BE2C (cell line): ENCODE data around the gene EML4.
"Not testable (repeated sequence)": the region's sequence is repeated elsewhere in the genome, so short reads cannot be mapped to it uniquely, and the experiment has no call there.

Experiments
- DNase-seq: peaks from one replicate; pipeline ENCODE4 v3.0.0-alpha.2; 2020
- H3K27me3 ChIP-seq: fragments of 250-450 bp; sonication (Bioruptor Pico); 2 replicates; pipeline ENCODE4 v1.5.1; 2020; ENCODE audit warnings: mild to moderate bottlenecking
- H3K36me3 ChIP-seq: fragments of 250-450 bp; sonication (Bioruptor Pico); 2 replicates; pipeline ENCODE4 v1.5.1; 2020; ENCODE audit warnings: mild to moderate bottlenecking
- H3K4me1 ChIP-seq: fragments of 250-450 bp; sonication (Bioruptor Pico); 2 replicates; pipeline ENCODE4 v1.5.1; 2020
- H3K4me3 ChIP-seq: 2 replicates; pipeline ENCODE4 v1.5.1; 2011; ENCODE audit warnings: low read depth, low read length
- H3K9me3 ChIP-seq: fragments of 250-450 bp; sonication (Bioruptor Pico); 2 replicates; pipeline ENCODE4 v1.5.1; 2020
- CTCF ChIP-seq: IDR thresholded peaks from 2 replicates; pipeline ENCODE4 v1.5.1; 2012; ENCODE audit warnings: mild to moderate bottlenecking, low read depth, low read length

Gene EML4

GRCh38 chr2:42132966-42133641, 36.0 kb upstream of the EML4 start:
- H3K36me3 ChIP-seq: no peaks in the 10 kb centered on the region
- no peaks in the 10 kb centered on the region for H3K27me3 ChIP-seq
- peak overlapping the region; percentile 47 for H3K4me3 ChIP-seq
- H3K9me3 ChIP-seq: no peaks in the 10 kb centered on the region
- DNase-seq: peak; percentile 97
- no peak for TF ChIP-seq CTCF
- H3K4me1 ChIP-seq: peaks cover 44% of the 10 kb centered on the region

DNA sequence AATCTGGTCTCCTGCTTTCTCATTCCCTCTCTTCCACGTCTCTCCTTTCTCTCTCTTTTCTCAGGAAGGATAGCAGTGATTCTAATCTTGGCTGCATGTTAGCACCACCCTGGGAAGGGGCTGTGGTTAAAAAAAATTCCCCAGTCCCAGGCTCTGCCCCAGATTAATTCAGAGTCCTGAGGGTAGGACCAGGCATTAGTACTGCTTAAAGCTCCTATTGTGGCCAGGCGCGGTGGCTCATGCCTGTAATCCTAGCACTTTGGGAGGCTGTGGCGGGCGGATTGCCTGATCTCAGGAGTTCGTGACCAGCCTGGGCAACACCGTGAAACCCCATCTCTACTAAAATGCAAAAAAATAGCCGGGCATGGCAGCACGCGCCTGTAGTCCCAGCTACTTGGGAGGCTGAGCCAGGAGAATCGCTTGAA, 35.4 kb upstream of the EML4 start:
- Histone ChIP-seq H3K9me3 (no peaks in the 10 kb centered on the region), H3K27me3 (no peaks in the 10 kb centered on the region), H3K36me3 (no peaks in the 10 kb centered on the region), H3K4me1 (peaks cover 41% of the 10 kb centered on the region), H3K4me3 (peak overlapping the region; percentile 47)
- no peak for TF ChIP-seq CTCF
- peak; percentile 19 for DNase-seq

DNA sequence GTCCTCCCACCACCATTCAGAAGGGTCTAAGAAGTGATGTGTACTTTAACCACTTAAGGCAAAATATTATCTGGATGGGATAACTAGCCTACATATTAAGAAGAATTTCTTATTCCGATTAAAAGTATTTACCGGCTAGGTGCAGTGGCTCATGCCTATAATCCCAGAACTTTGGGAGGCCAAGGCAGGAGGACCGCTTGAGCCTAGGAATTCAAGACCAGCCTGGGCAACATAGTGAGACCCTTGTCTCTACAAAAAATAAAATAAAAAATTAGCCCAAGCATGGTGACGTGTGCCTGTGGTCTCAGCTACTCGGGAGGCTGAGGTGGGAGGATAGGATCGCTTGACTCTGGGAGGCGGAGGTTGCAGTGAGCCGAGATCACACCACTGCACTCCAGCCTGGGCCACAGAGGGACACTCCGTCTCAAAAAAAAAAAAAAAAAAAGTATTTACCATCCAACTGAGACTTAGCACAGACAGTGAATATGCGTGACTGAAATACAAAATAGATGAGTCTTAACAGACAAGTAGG, 34.7 kb upstream of the EML4 start:
- H3K4me1 ChIP-seq: peaks cover 45% of the 10 kb centered on the region
- not testable (repeated sequence) for H3K36me3 ChIP-seq, H3K27me3 ChIP-seq

GRCh38 chr2:42135381-42136312, 33.5 kb upstream of the EML4 start:
- Histone ChIP-seq H3K4me3 (no peak overlapping the region), H3K27me3 (no peaks in the 10 kb centered on the region), H3K4me1 (peaks cover 48% of the 10 kb centered on the region), H3K36me3 (no peaks in the 10 kb centered on the region), H3K9me3 (no peaks in the 10 kb centered on the region)
- TF ChIP-seq CTCF: peak; percentile 8; the same call in 1 of the 2 replicates
- DNase-seq: no peak

More for the DNA sequence above, 34.7 kb upstream of the EML4 start:
- H3K4me3 ChIP-seq, DNase-seq, H3K9me3 ChIP-seq: not testable (repeated sequence)

GRCh38 chr2:42136782-42137124, 32.4 kb upstream of the EML4 start:
- no peak for DNase-seq
- Histone ChIP-seq H3K4me1 (peaks cover 50% of the 10 kb centered on the region), H3K4me3 (no peak overlapping the region), H3K27me3 (no peaks in the 10 kb centered on the region), H3K9me3 (no peaks in the 10 kb centered on the region), H3K36me3 (no peaks in the 10 kb centered on the region)
- no peak for TF ChIP-seq CTCF

DNA sequence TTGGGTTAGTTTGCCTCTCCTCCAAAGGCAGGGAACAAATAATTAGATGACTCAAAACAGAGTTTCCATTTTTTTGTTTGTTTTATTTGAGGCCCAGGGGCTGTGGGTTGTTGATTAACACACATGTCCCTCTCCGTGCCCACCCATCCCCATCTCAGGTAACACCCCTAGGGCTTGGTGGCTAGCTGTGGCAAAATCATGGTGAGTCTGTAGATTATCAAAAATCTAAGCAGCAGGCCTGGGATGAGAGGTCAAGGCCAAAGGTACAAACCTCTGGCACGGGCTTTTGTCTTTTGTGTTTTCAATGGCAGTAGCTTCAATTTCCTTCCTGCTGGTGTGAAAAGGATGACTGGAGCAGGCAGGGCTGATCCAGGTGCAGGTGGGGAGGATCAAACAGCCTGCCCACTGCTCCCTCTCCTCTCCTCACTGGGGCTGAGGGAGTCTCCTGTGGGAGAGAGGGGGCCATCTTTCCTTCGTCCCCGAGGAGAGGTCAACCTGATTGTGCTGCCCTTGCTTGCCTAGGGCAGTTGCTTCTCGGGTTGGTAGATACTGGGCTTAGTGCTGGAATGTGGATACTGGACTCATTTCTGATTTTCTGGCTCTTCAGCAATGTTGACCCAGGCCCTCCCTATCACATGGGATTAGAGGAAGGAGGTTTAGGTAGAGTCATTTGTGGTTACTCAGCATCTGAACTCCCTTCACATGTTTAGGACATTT, 31.9 kb upstream of the EML4 start:
- Histone ChIP-seq H3K4me1 (peaks cover 44% of the 10 kb centered on the region), H3K27me3 (no peaks in the 10 kb centered on the region), H3K4me3 (no peak overlapping the region), H3K36me3 (no peaks in the 10 kb centered on the region), H3K9me3 (no peaks in the 10 kb centered on the region)
- DNase-seq: no peak
- no peak for TF ChIP-seq CTCF
